GM19025 (cell line): ENCODE data around the gene RNF141.

Experiments used
- ATAC-seq: cut with Tn5 transposase; IDR thresholded peaks from one replicate; pipeline ENCODE4 v1.9.1; 2021; ENCODE audit warnings: mild to moderate bottlenecking, low read depth, moderate library complexity; ENCODE audit not compliant: unreplicated experiment

RNF141 gene

GRCh38 chr11:10526974-10527918 lies 13.7 kb downstream of the RNF141 start:
- no peak for ATAC-seq

GRCh38 chr11:10524471-10524870 lies 16.5 kb downstream of the RNF141 start:
- no peak for ATAC-seq

- no peak for ATAC-seq
Measured at GRCh38 chr11:10522921-10523320, 18.1 kb downstream of the RNF141 start.

GRCh38 chr11:10522276-10522675 lies 18.7 kb downstream of the RNF141 start:
- ATAC-seq = no peak

DNA sequence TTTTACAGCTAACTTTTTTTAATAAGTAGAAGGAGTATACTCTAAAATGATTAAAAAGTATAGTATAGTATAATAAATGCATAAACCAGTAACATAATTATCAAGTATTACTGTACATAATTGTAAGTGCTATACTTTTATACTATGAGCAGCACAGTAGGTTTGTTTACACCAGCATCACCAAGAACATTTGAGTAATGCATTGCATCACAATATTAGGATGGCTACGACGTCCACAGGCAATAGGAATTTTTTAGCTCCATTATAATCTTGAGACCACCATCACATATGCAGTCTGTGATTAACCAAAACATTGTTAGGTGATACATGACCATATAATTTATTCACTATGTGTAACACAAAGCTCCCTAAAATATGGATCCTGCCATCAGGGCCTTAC lies 20.4 kb downstream of the RNF141 start:
- ATAC-seq = no peak

- no peak for ATAC-seq
Measured at GRCh38 chr11:10519630-10520029, 21.4 kb downstream of the RNF141 start.

GRCh38 chr11:10518891-10519290 lies 22.1 kb downstream of the RNF141 start:
- no peak for ATAC-seq

DNA sequence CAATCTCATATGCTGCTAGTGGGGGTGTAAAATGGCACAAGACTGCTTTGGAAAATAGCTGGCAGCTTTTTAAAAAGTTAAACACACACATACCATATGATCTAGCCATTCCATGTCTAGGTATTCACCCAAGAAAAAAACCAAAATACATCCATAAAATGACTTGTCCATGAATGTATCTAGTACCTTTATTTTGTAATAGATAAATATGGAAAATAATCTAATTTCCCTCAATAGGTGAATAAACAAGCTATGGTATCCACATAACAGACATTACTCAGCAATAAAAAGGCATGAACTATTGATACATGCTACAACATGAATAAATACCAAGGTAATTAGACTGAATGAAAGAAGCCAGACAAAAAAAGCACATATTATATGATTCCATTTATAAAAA lies 22.9 kb downstream of the RNF141 start:
- ATAC-seq = no peak

GRCh38 chr11:10515418-10515817 lies 25.6 kb downstream of the RNF141 start:
- ATAC-seq = no peak

DNA sequence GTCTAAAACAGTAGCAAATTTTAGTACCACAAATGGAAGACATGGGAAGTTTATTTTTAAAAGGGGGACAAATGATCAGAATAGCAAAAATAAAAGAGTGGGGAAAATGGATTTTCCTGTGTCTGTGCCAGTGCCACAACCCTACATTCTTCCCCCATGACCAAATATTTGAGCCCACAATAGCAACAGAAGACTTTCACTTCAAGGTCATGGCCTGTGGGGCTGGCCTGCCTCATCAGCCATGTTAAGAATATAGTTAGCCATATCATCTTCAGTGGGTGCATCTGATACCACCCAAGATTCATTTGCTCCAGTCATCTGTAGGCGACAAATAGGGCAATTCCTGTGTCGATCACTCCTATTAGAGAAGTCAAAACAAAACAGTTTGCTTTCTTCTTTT lies 26.3 kb downstream of the RNF141 start:
- ATAC-seq = no peak

DNA sequence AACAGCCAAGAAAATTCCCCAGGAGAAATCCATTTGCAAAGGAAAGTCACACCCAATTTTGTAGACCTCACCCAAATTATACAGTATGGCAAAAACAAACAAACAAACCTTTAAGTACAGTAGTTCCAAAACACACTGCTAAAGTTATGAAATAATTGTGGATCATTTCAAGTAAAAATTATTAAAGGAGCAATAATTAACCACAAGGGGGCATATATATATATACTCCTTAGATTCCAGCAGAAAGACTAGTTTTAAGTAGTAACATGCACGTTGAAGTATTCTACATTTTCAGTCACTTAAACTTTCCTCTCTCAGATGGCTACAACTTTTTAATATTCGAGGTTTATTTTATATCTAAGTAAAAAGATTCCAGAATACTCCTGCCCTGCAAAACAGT lies 26.8 kb downstream of the RNF141 start:
- no peak for ATAC-seq

GRCh38 chr11:10511181-10511621 lies 29.8 kb downstream of the RNF141 start:
- no peak for ATAC-seq

DNA sequence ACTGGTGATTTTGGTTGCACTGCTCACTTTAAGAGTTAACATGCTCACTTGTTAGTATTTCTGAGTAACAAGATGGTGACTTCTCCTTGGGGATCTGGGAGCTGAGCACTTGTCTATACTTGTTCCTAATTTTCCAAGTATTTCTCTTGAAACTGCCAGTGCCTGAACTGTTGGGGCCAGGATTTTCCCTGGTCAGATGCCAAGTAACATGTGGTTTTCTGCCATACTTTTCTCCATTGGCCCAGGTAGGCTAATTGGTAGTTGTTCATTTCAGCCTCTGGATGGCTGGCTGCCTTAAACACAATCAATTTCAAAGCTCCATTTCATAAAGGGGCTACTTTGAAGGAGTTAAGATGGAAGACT lies 35.0 kb downstream of the RNF141 start:
- no peak for ATAC-seq

DNA sequence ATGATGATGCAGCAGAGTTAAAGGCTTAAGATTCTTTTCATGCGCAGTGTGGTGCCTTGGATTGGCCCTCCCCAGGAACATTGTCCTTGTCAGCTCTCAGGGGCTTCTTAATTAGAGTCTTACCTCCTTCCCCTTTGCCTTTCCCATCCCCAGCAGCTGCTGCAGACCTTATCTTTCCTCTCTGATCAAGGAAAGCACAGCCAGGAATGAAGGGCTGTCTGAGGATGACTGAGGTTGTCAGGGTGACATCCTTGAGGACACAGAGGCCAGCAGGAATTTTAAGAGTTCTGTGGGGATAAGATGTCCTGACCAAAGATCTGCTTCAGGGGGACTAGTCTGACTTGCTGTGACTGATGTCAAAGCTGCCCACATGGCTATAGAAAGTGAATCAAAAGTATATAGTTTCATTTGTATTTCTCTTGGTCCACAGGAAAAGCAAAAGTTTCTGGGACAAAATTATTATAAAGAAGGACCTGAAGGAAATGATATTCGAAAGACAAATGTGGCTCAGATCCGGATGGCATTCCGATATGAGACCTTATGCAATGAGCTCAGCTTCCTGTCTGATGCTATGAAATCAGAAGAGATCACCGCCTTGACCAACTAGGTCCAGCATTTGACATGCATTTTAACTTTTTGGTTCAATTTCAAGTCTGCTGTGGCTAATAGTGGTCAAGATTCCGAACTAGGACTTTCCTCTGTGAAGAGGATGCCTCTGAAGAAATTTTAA lies 35.5 kb downstream of the RNF141 start:
- ATAC-seq = no peak

DNA sequence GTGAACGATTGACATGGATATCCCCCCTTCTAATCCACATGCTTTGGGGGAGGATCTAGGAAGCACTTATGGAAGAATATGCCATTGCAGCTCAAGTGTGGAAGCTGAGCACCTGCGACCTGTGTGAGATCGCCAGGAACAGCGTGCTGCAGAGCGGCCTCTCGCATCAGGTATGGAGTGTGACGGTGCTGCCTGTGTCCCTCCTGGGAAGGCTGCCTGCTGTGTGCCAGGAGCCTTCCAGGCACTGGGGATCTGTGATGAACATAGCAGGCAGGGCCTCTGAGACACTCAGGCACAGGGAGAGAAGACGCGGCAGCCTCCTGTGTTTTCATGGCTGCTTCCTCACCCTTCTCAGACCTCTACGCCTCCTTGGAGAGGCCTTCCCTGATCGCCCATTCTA lies 36.5 kb downstream of the RNF141 start:
- no peak for ATAC-seq

DNA sequence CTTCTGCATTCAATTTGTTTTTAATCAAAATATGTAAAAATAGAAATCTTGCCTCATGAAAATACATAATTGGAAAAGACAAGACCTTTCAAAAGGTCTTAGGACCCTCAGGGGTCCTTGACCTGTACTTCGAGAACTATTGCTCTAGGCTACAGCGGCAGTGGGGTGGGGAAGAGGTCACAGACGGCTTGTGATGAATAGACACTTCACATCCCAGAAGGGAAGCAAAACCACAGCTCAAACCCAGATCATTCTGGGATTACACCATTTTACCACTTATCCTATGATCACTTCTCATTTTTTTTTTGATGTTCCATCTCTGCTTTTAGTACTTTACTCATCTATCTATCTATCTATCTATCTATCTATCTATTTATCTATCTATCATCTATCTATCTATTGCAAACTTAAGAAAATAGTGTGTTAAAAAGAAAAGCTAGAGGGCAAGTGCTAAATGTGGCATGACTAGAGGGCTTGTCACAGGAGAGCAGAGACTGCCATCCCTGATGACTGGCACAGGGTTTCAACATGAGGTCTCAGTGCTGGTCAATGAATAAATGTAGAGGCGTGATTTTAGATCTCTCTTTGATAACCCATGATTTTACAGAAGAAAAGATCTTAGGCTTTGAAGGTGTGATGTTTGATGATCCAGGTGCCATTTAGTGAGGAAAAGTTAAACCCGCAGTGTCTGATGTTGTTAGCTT lies 37.1 kb downstream of the RNF141 start:
- no peak for ATAC-seq

DNA sequence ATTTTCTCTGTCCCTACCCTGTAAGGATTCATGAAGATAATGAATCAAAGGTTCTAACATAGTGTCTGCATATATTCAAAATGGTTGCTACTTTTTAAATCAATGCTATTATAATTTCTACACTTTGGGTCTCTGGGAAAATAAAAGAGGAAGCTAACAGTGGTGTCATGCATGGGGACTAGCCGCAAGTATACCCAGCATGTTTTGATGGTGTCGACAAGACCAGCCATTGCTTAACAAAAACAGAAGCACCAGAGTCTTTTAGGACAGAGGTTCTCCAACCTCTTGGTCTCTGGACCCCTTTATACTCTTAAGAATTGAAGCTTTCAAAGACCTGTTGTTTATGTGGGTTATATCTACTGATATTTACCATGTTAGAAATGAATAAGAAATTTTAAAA lies 37.8 kb downstream of the RNF141 start:
- no peak for ATAC-seq

GRCh38 chr11:10502770-10503169 lies 38.2 kb downstream of the RNF141 start:
- no peak for ATAC-seq

DNA sequence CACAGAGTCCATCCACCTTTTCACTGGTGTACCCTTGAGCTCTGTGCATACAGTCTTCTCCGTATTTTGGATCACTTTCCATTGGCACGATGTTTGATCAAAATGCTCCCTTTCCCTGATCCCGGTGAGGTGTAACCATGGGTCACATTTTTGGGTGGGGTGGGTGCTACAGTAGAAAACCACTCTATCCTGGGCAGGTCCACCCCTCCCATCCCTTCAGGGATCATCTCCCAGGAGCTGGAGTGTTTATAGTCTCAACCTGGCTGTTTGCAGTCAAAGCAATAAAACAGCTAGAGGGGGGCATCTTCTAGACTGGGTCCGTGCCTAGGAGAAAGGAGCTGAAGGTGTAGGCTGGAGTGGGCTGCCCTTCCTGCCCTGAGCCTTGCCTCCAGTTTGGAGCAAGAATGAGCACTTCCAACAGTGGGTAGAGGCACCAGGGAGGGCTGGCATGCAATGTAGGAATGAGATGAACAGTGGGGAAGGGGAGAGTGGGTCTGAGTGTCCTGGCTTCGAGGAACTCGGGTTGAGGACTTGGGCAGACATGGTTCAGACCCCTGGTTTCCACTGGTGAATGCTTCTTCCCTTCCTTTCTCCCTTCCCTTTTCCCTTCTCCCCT lies 38.8 kb downstream of the RNF141 start:
- no peak for ATAC-seq

- ATAC-seq = no peak
Measured at GRCh38 chr11:10500757-10501684, 40.0 kb downstream of the RNF141 start.
